HepG2 (cell line): ENCODE data around the gene PODN. TPM values are rescaled to one million over a fixed set of nuclear protein-coding genes. Genes with fewer than 3 reads are reported as not detected.
A peak's percentile ranks its signal among the peaks of the same experiment; 100 is the strongest.

Experiments used
- BRCA1 ChIP-seq: sonication (generic); formaldehyde crosslinking; IDR thresholded peaks from 2 replicates; pipeline ENCODE4 v1.4.0; 2020; ENCODE audit warnings: missing genetic modification reagents
- DPF2 ChIP-seq: sonication (generic); formaldehyde crosslinking; IDR thresholded peaks from 2 replicates; pipeline ENCODE4 v1.4.0; 2020; ENCODE audit warnings: mild to moderate bottlenecking, low read depth, missing genetic modification reagents, borderline replicate concordance
- EZH2 ChIP-seq: conservative IDR thresholded peaks from 2 replicates; pipeline ENCODE4 v1.6.1; 2012; ENCODE audit warnings: mild to moderate bottlenecking, low read depth, low read length, moderate library complexity
- GFI1 ChIP-seq: sonication (generic); formaldehyde crosslinking; IDR thresholded peaks from 2 replicates; pipeline ENCODE4 v1.5.0; 2020; ENCODE audit warnings: missing genetic modification reagents, mild to moderate bottlenecking, borderline replicate concordance
- GLI4 ChIP-seq: sonication (generic); formaldehyde crosslinking; IDR thresholded peaks from 2 replicates; pipeline ENCODE4 v1.5.1; 2020; ENCODE audit warnings: missing genetic modification reagents, mild to moderate bottlenecking, moderate library complexity, borderline replicate concordance
- MATR3 ChIP-seq: sonication (generic); formaldehyde crosslinking; IDR thresholded peaks from 2 replicates; pipeline ENCODE4 v1.4.0; 2020; ENCODE audit warnings: missing genetic modification reagents
- MED1 ChIP-seq: sonication (generic); formaldehyde crosslinking; IDR thresholded peaks from 2 replicates; pipeline ENCODE4 v1.4.0; 2020; ENCODE audit warnings: missing genetic modification reagents
- NFKB2 ChIP-seq: sonication (generic); formaldehyde crosslinking; IDR thresholded peaks from 2 replicates; pipeline ENCODE4 v1.4.0; 2020; ENCODE audit warnings: missing genetic modification reagents, borderline replicate concordance
- NFRKB ChIP-seq: fragments of 450-650 bp; IDR thresholded peaks from 2 replicates; pipeline ENCODE4 v1.6.1; 2017
- NR2F6 ChIP-seq, 2 experiments: IDR thresholded peaks; 2 replicates each; pipeline ENCODE4 v1.6.1; 2016; ENCODE audit warnings: antibody characterized with exemption in 1 of 2, mild to moderate bottlenecking in 1 of 2
- RNF2 ChIP-seq: fragments of 450-650 bp; conservative IDR thresholded peaks from 2 replicates; pipeline ENCODE4 v1.6.1; 2016; ENCODE audit warnings: low read depth
- SOX5 ChIP-seq: IDR thresholded peaks from 2 replicates; pipeline ENCODE4 v1.6.1; 2016; ENCODE audit warnings: borderline replicate concordance
- SSRP1 ChIP-seq: IDR thresholded peaks from 2 replicates; pipeline ENCODE4 v1.6.1; 2016; ENCODE audit warnings: control low read depth
- ZMYM3 ChIP-seq: sonication (generic); formaldehyde crosslinking; IDR thresholded peaks from 2 replicates; pipeline ENCODE4 v1.5.1; 2020; ENCODE audit warnings: mild to moderate bottlenecking, missing genetic modification reagents
- ZNF207 ChIP-seq: fragments of 450-650 bp; IDR thresholded peaks from 2 replicates; pipeline ENCODE4 v1.6.1; 2016; ENCODE audit warnings: antibody characterized with exemption, borderline replicate concordance
- ZNF337 ChIP-seq: sonication (generic); formaldehyde crosslinking; IDR thresholded peaks from 2 replicates; pipeline ENCODE4 v1.5.1; 2020; ENCODE audit warnings: missing genetic modification reagents, low read depth, mild to moderate bottlenecking, borderline replicate concordance
- ZNF382 ChIP-seq: sonication (generic); formaldehyde crosslinking; IDR thresholded peaks from 2 replicates; pipeline ENCODE4 v1.5.0; 2020; ENCODE audit warnings: missing genetic modification reagents, mild to moderate bottlenecking, borderline replicate concordance
- ZNF441 ChIP-seq: sonication (generic); formaldehyde crosslinking; IDR thresholded peaks from 2 replicates; pipeline ENCODE4 v1.7.0; 2021; ENCODE audit warnings: missing genetic modification reagents, borderline replicate concordance
- polyA plus RNA-seq, 8 experiments: library from polyadenylated mRNA; depleted of rRNA in 3 of 8; stranded (reverse) in 7 of 8; unstranded in 1 of 8; fragments of >200 nt; fragmentation: Illumina TruSeq in 4 of 8; extraction: Trizol in 4 of 8; gene quantifications; 2 replicates each; pipeline versions ENCODE4 v1.2.1 to v1.2.3, GENCODE V29; 2011 to 2016; ENCODE audit warnings: low read depth in 4 of 8, missing spikeins in 1 of 8, mixed read lengths in 1 of 8; ENCODE audit not compliant: insufficient read depth in 1 of 8
- total RNA-seq, 5 experiments: library from RNA; depleted of rRNA; stranded (reverse); fragments of >200 nt; fragmentation: Illumina TruSeq; extraction: Trizol; gene quantifications; 2 replicates each; pipeline ENCODE4 v1.2.3, GENCODE V29; 2016; ENCODE audit warnings: low read depth in 1 of 5
- TF ChIP-seq, protein P1 (sequence below), 2 experiments: sonication (generic) in 1 of 2; formaldehyde crosslinking in 1 of 2; IDR thresholded peaks; 2 replicates each; pipeline versions ENCODE4 v1.5.1 to v1.6.1; 2011 to 2020; ENCODE audit warnings: borderline replicate concordance in 1 of 2, low read depth in 1 of 2, low read length in 1 of 2, mild to moderate bottlenecking in 1 of 2, missing genetic modification reagents in 1 of 2, moderate library complexity in 1 of 2
- TF ChIP-seq, protein P2 (sequence below): sonication (generic); formaldehyde crosslinking; IDR thresholded peaks from 2 replicates; pipeline ENCODE4 v1.9.0; 2021; ENCODE audit warnings: missing genetic modification reagents, borderline replicate concordance
- TF ChIP-seq, protein P3 (sequence below): sonication (generic); formaldehyde crosslinking; IDR thresholded peaks from 2 replicates; pipeline ENCODE4 v1.4.0; 2020; ENCODE audit warnings: mild to moderate bottlenecking, low read depth, missing genetic modification reagents
- TF ChIP-seq, protein P4 (sequence below): sonication (generic); formaldehyde crosslinking; IDR thresholded peaks from 2 replicates; pipeline ENCODE4 v1.5.1; 2020; ENCODE audit warnings: missing genetic modification reagents, mild to moderate bottlenecking, borderline replicate concordance
- TF ChIP-seq, protein P5 (sequence below): IDR thresholded peaks from 2 replicates; pipeline ENCODE4 v1.6.1; 2016; ENCODE audit warnings: mild to moderate bottlenecking, missing biosample characterization, missing genetic modification reagents

Gene PODN
- total and polyA plus RNA-seq, 2 of the 13 experiments (the other 11 are each of a cell fraction or from before 2014, with no cell fraction given) = 0.13 TPM; not detected in 1

DNA sequence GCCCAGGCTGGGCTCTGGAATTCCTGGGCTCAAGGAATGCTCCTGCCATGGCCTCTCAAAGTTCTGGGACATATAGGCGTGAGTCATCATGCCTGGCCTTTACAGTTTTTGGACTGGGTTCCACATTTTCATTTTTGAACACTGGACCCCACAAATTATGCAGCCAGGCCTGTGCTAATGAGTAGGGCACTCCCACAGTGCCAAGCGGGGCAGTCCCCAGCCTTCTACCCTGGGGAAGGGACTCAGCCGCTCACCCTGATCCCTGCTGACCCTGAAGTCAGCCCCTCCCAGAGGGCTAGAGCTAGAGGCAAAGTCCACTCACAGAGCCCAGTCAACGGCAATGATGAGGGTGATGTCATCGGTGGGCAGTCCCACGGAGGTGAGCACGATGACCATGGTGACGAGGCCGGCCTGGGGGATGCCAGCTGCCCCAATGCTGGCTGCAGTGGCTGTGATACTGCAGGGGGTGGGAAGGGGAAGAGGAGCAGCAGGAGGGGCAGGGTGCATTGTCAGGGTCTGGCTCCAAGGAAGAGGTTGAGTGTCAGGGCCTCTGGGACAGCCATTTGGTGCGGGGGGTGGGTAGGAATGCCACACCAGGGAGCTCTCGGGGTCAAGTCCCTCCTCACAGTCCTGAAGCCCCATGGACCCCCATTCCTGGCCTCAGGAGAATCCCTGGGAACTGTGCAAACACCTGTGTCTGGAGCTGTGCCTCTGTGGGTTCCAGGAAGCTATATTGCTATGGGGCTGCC, 27.6 kb downstream of the PODN start (continued):
- 0 out of 2 replicates have a peak, but pooled peaks have one; percentile 15 for TF ChIP-seq RNF2
- TF ChIP-seq ZMYM3 (CRISPR knock-in tag) = peak; percentile 88
- TF ChIP-seq ZNF337 (CRISPR knock-in tag) = no peak
- no peak for TF ChIP-seq ZNF207
- no peak for TF ChIP-seq GFI1 (CRISPR knock-in tag)
- peak; percentile 82 for TF ChIP-seq NR2F6 (IDR thresholded peaks at IDR 0.05)
- TF ChIP-seq NR2F6 (CRISPR knock-in tag; IDR thresholded peaks at IDR 0.05) = peak; percentile 95
- no peak for TF ChIP-seq EZH2
- TF ChIP-seq ZNF382 (CRISPR knock-in tag) = no peak
- TF ChIP-seq, protein P1, sequence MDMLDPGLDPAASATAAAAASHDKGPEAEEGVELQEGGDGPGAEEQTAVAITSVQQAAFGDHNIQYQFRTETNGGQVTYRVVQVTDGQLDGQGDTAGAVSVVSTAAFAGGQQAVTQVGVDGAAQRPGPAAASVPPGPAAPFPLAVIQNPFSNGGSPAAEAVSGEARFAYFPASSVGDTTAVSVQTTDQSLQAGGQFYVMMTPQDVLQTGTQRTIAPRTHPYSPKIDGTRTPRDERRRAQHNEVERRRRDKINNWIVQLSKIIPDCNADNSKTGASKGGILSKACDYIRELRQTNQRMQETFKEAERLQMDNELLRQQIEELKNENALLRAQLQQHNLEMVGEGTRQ (IDR thresholded peaks at IDR 0.05; ENCODE audit: low read depth, low read length) = no peak
- TF ChIP-seq, protein P1 (CRISPR knock-in tag; IDR thresholded peaks at IDR 0.05; ENCODE audit: borderline replicate concordance) = no peak
- TF ChIP-seq SSRP1 (CRISPR knock-in tag) = no peak
- no peak for TF ChIP-seq MATR3 (CRISPR knock-in tag)
- TF ChIP-seq, protein P2, sequence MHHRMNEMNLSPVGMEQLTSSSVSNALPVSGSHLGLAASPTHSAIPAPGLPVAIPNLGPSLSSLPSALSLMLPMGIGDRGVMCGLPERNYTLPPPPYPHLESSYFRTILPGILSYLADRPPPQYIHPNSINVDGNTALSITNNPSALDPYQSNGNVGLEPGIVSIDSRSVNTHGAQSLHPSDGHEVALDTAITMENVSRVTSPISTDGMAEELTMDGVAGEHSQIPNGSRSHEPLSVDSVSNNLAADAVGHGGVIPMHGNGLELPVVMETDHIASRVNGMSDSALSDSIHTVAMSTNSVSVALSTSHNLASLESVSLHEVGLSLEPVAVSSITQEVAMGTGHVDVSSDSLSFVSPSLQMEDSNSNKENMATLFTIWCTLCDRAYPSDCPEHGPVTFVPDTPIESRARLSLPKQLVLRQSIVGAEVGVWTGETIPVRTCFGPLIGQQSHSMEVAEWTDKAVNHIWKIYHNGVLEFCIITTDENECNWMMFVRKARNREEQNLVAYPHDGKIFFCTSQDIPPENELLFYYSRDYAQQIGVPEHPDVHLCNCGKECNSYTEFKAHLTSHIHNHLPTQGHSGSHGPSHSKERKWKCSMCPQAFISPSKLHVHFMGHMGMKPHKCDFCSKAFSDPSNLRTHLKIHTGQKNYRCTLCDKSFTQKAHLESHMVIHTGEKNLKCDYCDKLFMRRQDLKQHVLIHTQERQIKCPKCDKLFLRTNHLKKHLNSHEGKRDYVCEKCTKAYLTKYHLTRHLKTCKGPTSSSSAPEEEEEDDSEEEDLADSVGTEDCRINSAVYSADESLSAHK (CRISPR knock-in tag) = no peak
- TF ChIP-seq SOX5 (CRISPR knock-in tag) = peak; percentile 40; the same call in 1 of the 2 replicates
- TF ChIP-seq NFKB2 (CRISPR knock-in tag) = peak; percentile 54; the same call in 1 of the 2 replicates
- TF ChIP-seq NFRKB = no peak
- TF ChIP-seq, protein P3, sequence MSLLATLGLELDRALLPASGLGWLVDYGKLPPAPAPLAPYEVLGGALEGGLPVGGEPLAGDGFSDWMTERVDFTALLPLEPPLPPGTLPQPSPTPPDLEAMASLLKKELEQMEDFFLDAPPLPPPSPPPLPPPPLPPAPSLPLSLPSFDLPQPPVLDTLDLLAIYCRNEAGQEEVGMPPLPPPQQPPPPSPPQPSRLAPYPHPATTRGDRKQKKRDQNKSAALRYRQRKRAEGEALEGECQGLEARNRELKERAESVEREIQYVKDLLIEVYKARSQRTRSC (CRISPR knock-in tag) = no peak
- peak; percentile 43; the same call in 1 of the 2 replicates for TF ChIP-seq DPF2 (CRISPR knock-in tag)
- TF ChIP-seq MED1 (CRISPR knock-in tag) = peak; percentile 90
- no peak for TF ChIP-seq GLI4 (CRISPR knock-in tag)
- TF ChIP-seq, protein P4, sequence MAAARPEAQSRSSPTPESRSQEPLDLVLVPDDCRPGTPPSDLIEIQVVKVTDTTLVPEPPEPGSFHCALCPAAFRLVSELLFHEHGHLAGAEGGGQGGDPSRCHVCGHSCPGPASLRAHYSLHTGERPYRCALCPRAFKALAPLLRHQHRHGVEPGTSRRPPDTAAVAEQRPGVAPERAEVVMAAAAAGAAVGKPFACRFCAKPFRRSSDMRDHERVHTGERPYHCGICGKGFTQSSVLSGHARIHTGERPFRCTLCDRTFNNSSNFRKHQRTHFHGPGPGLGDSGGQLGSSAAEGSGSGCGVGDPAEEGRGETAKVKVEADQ = no peak
- TF ChIP-seq ZNF441 (CRISPR knock-in tag) = no peak
- TF ChIP-seq, protein P5, sequence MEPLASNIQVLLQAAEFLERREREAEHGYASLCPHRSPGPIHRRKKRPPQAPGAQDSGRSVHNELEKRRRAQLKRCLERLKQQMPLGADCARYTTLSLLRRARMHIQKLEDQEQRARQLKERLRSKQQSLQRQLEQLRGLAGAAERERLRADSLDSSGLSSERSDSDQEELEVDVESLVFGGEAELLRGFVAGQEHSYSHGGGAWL (CRISPR knock-in tag) = no peak; the same call in 1 of the 2 replicates
- TF ChIP-seq BRCA1 (CRISPR knock-in tag) = no peak
